OCI-LY1 (cell line): ENCODE data around the gene DNMBP.

Experiments
- H2AFZ ChIP-seq: fragments of 200-600 bp; sonication (generic), shearing (Covaris generic); 2 replicates; pipeline ENCODE4 v1.6.0; 2014; ENCODE audit warnings: antibody characterized with exemption, mild to moderate bottlenecking, low read length
- H3F3A ChIP-seq: fragments of 200-600 bp; sonication (generic), shearing (Covaris generic); 2 replicates; pipeline ENCODE4 v1.6.0; 2014; ENCODE audit warnings: mild to moderate bottlenecking, antibody characterized with exemption, low read length, moderate library complexity; ENCODE audit not compliant: insufficient read depth
- H3K27ac ChIP-seq: fragments of 200-600 bp; sonication (generic); 2 replicates; pipeline ENCODE4 v1.5.1; 2014; ENCODE audit warnings: low read length, mixed run types, mild to moderate bottlenecking, low read depth; ENCODE audit not compliant: poor library complexity, severe bottlenecking
- H3K27me3 ChIP-seq: fragments of 200-600 bp; sonication (generic); 2 replicates; pipeline ENCODE4 v1.6.0; 2014; ENCODE audit warnings: antibody characterized with exemption, mild to moderate bottlenecking, low read length, moderate library complexity; ENCODE audit not compliant: insufficient read depth
- H3K36me3 ChIP-seq: fragments of 200-600 bp; sonication (generic); 2 replicates; pipeline ENCODE4 v1.6.1; 2014; ENCODE audit warnings: mild to moderate bottlenecking, antibody characterized with exemption, low read length, moderate library complexity, mixed read lengths; ENCODE audit not compliant: insufficient read depth
- H3K4me1 ChIP-seq: fragments of 200-600 bp; sonication (generic); 2 replicates; pipeline ENCODE4 v1.5.1; 2014; ENCODE audit warnings: mild to moderate bottlenecking, low read length, moderate library complexity; ENCODE audit not compliant: insufficient read depth, severe bottlenecking
- H3K4me2 ChIP-seq: fragments of 200-600 bp; sonication (generic), shearing (Covaris generic); 2 replicates; pipeline ENCODE4 v1.6.1; 2014; ENCODE audit warnings: low read length
- H3K4me3 ChIP-seq: fragments of 200-600 bp; sonication (generic); 2 replicates; pipeline ENCODE4 v1.5.1; 2014; ENCODE audit warnings: low read length, low read depth, mild to moderate bottlenecking, mixed read lengths; ENCODE audit not compliant: poor library complexity, severe bottlenecking
- H3K79me2 ChIP-seq: fragments of 200-600 bp; shearing (Covaris generic); 2 replicates; pipeline ENCODE4 v1.6.1; 2016; ENCODE audit warnings: mixed run types, low read length, mixed read lengths; ENCODE audit not compliant: insufficient read depth
- H3K9ac ChIP-seq: fragments of 200-600 bp; sonication (generic), shearing (Covaris generic); 2 replicates; pipeline ENCODE4 v1.6.1; 2014; ENCODE audit warnings: mild to moderate bottlenecking, low read length, mixed read lengths
- H3K9me2 ChIP-seq: fragments of 200-600 bp; sonication (generic), shearing (Covaris generic); 2 replicates; pipeline ENCODE4 v1.6.1; 2014; ENCODE audit warnings: low read depth, mild to moderate bottlenecking, low read length, mixed read lengths
- H3K9me3 ChIP-seq: fragments of 200-600 bp; shearing (Covaris generic); 2 replicates; pipeline ENCODE4 v1.6.1; 2014; ENCODE audit warnings: low read length, mixed read lengths
- H4K20me1 ChIP-seq: fragments of 200-600 bp; sonication (generic), shearing (Covaris generic); 2 replicates; pipeline ENCODE4 v1.6.0; 2016; ENCODE audit warnings: mild to moderate bottlenecking, low read length; ENCODE audit not compliant: insufficient read depth
- EZH2 ChIP-seq: fragments of 200-600 bp; sonication (generic), shearing (Covaris generic); IDR thresholded peaks from 2 replicates; pipeline ENCODE4 v1.8.0; 2017; ENCODE audit warnings: borderline replicate concordance, mixed run types, mild to moderate bottlenecking, antibody characterized with exemption, low read length, moderate library complexity, mixed read lengths
- TF ChIP-seq, protein P1 (sequence below): fragments of 200-600 bp; sonication (generic), shearing (Covaris generic); IDR thresholded peaks from 2 replicates; pipeline ENCODE4 v1.5.1; 2017; ENCODE audit warnings: mild to moderate bottlenecking, antibody characterized with exemption, low read length, moderate library complexity, mixed read lengths

The DNMBP gene

DNA sequence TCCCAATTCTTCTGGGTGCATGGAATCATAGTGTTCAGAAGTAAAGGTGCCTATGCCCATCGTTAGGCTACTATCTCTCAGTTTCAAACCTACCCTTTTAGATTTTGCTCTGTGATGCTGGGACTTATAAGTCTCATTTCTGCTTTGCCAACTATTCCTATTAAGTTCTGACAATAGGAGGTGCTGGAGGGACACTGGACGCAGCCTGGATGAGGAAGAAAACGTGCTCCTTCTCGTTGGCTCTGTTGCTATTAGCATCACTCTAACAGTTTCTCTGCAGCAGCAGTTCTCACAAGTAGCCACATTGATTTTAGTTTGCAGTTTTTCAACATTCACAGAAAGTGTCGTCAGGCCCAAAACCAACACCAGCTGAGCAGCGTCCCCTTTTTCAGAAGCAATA is 154.9 kb downstream of the DNMBP start:
- TF ChIP-seq EZH2: no peak
- TF ChIP-seq, protein P1, sequence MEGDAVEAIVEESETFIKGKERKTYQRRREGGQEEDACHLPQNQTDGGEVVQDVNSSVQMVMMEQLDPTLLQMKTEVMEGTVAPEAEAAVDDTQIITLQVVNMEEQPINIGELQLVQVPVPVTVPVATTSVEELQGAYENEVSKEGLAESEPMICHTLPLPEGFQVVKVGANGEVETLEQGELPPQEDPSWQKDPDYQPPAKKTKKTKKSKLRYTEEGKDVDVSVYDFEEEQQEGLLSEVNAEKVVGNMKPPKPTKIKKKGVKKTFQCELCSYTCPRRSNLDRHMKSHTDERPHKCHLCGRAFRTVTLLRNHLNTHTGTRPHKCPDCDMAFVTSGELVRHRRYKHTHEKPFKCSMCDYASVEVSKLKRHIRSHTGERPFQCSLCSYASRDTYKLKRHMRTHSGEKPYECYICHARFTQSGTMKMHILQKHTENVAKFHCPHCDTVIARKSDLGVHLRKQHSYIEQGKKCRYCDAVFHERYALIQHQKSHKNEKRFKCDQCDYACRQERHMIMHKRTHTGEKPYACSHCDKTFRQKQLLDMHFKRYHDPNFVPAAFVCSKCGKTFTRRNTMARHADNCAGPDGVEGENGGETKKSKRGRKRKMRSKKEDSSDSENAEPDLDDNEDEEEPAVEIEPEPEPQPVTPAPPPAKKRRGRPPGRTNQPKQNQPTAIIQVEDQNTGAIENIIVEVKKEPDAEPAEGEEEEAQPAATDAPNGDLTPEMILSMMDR: no peak
- Histone ChIP-seq H3K9me3 (no peaks in the 10 kb centered on the region), H3K9me2 (no peaks in the 10 kb centered on the region), H3K36me3 (no peaks in the 10 kb centered on the region), H3K9ac (no peak overlapping the region), H3K4me3 (no peak overlapping the region), H2AFZ (no peak overlapping the region), H3K4me1 (no peaks in the 10 kb centered on the region), H3K4me2 (no peak overlapping the region), H4K20me1 (no peaks in the 10 kb centered on the region), H3F3A (no peaks in the 10 kb centered on the region), H3K27me3 (no peaks in the 10 kb centered on the region), H3K79me2 (no peaks in the 10 kb centered on the region), H3K27ac (no peak overlapping the region)

DNA sequence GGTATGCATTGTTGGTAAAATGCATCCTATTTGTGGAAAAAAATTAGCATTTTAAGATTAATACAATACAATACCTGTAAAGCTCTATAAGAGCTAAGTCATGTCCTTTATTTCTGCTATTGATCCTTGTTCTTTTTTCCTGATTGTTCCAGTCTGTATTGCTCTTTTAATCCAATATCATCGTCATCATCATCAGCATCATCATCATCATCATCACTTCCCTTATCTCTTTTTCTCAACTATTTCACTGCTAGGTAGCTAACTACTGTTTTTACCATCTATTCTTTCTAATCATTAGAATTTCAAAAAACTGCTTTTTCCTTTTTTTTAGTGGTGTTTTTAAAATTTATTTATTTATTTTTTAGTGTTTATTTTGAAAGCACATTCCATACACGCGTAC is 156.1 kb downstream of the DNMBP start:
- H3K79me2 ChIP-seq: no peaks in the 10 kb centered on the region
- H2AFZ ChIP-seq: no peak overlapping the region
- H3K9me2 ChIP-seq: no peaks in the 10 kb centered on the region
- H3K9ac ChIP-seq: no peak overlapping the region
- no peak overlapping the region for H3K4me2 ChIP-seq
- H3F3A ChIP-seq: no peaks in the 10 kb centered on the region
- no peaks in the 10 kb centered on the region for H3K4me1 ChIP-seq
- H3K27ac ChIP-seq: no peak overlapping the region
- H3K9me3 ChIP-seq: no peaks in the 10 kb centered on the region
- no peak overlapping the region for H3K4me3 ChIP-seq
- H3K36me3 ChIP-seq: no peaks in the 10 kb centered on the region
- H3K27me3 ChIP-seq: no peaks in the 10 kb centered on the region
- no peaks in the 10 kb centered on the region for H4K20me1 ChIP-seq
- no peak for TF ChIP-seq EZH2
- TF ChIP-seq, protein P1: no peak

DNA sequence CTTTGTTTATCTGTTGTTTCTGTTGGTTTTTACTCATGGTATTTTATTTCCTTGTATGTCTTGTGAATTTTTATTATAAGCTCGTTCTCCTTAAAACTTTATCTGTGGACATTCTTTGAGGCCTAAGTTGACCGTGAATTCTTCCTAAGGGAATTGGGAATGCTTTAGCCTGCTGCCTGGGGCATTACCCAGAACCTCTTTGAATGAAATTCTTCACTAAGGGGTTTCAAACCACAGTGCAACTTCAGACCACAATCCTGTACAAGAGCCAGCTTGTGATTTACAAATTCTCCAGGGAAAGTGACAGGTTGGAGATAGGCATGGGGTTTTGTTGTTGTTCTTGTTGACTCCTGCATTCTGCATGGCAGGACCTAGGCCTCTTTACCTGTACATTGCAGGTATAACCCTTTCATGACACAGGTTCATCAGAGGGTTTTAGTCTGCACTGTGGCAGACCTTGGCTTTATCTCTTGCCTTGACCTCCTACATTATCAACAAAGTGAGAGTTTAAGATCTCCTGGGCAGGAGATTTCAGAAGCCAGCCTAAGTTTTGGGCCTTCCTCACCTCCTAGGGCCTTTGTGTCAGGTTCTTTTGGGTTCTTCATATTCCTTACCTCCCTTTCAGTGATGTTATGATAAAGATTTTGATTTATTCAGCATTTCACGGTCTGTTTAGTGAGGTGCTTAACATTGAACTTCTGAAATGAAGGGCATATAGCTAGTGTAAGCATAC is 157.1 kb downstream of the DNMBP start:
- Histone ChIP-seq H3F3A (no peaks in the 10 kb centered on the region), H3K27ac (no peak overlapping the region), H3K9me2 (no peaks in the 10 kb centered on the region), H3K4me2 (no peak overlapping the region), H3K27me3 (no peaks in the 10 kb centered on the region), H3K36me3 (no peaks in the 10 kb centered on the region), H3K79me2 (no peaks in the 10 kb centered on the region), H3K4me3 (no peak overlapping the region), H2AFZ (no peak overlapping the region), H3K9ac (no peak overlapping the region), H4K20me1 (no peaks in the 10 kb centered on the region), H3K9me3 (no peaks in the 10 kb centered on the region), H3K4me1 (no peaks in the 10 kb centered on the region)
- TF ChIP-seq, protein P1: no peak
- TF ChIP-seq EZH2: no peak
